Activated T-cell treated with anti-CD3 and anti-CD28 coated beads for 4 hours (primary cell): ENCODE measurements around the gene ITSN2.
A peak's percentile ranks its signal among the peaks of the same experiment; 100 is the strongest.
"Not testable (repeated sequence)": the region's sequence is repeated elsewhere in the genome, so short reads cannot be mapped to it uniquely, and the experiment has no call there.

Source experiments
- DNase-seq: peaks from one replicate; pipeline ENCODE4 v3.0.0-alpha.2; 2020

The ITSN2 gene

DNA sequence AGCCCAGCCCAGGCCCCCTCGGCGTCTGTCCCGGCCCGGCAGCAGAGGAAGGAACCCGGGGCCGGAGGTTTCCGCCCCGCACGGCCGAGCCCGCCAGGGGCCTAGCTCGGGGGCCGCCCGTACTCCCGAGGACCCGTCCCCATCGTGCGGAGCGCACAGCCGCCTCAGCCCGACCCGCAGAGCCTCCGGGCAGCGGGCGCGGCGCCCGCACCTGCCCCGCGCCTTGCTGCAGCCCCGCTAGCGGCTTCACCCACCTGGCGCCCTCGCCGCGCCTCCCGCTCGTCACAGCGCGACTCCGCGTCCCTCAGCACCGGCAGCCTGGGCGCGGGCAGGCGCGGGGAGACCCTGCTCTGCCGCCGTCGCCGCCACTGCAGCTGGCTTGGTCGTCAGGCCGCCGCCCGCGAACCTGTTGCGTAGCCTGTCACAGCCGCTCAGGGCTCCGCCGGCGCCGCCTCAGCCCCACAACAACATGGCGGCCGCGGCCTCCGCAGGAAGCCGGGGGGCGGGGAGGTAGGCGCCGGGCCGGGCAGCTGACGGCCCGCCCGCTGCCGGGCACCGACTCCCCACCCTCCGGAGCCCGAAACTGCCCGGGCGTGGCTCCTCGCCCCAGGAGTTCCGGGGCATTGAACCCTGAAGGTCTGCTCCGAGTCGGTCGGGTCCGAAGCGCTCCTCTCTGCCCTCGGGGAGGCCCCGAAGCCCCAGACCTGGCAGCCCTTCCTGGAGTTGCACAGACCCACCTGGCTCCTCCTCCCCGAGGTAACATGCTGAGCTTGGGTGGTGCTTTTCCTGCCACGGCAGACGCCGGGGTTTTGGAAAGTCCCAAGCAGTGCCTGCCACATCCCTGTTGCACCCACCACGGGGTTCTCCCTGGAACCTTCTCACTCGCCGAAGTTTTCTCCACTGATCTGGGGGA lies at the start of gene ITSN2:
Gene ITSN2, minus strand, starts transcription at position 487 of the 913 bp plus-strand sequence. CDS start 32,454 bp downstream, outside the sequence.
- peak; percentile 67 for DNase-seq

DNA sequence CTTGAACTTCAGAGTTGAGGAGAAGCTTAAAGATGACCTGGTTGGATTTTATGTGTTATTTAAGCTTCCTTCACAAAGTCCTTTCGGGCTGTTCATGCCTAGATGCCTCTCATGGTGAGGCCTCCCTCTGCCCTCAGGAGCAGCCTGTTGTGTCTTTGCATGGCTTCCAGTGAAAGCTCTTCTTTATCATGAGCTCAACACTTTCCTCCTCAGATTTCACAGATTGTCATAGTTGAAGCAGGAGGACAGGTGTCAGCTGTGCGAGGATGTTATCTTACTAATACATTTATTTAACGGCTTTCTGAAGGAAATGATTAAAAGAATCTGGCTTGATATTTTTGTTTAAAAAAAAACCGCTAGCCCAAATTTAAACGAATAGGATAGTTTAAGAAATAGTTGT lies 48.8 kb upstream of the ITSN2 start:
- no peak for DNase-seq

DNA sequence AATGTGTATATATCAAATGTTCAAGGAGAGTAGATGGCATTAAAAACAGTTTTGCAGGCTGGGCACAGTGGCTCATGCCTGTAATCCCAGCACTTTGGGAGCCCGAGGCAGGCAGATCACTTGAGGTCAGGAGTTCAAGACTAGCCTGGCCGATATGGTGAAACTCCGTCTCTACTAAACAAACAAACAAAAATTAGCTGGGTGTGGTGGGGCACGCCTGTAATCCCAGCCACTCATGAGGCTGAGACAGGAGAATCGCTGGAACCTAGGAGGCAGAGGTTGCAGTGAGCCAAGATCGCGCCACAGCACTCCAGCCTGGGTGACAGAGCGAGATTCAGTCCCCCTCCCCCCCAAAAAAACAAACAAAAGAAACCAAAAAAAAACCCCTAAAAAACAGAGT lies 48.4 kb upstream of the ITSN2 start:
- DNase-seq, result not testable (repeated sequence)

DNA sequence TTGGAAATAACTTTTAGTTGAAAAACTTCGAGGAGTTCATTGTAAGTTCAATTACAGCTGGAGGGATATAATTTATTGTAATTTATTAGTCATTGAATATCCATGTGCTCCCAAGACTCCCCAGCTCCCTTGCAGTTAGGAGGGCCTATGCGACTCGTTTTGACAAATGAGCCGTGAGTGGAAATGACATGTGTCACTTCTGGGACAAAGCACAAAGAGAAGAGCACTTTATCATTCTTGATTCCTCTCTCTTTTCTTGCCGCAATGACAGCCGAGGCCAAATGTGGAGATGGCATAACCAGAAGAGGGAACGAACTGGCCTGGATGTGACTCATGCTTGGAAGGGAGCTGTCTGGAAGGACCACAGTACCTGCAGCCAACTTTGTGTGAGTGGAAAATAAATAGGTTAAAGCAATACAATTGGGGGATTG lies 44.2 kb upstream of the ITSN2 start:
- no peak for DNase-seq

DNA sequence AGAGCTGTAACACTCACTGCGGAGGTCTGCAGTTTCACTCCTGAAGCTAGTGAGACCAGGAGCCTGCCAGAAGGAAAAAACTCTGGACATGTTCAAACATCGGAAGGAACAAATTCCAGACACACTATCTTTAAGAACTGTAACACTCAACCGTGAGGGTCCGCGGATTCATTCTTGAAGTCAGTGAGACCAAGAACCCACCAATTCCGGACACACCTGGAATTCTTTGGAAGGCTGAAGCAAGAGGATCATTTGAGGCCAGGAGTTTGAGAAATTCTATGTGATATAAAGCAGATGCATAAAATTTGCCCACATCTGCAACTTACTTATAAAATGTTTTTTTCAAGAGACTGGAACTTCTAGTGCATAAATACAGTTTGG lies 43.5 kb upstream of the ITSN2 start:
- DNase-seq, result no peak

DNA sequence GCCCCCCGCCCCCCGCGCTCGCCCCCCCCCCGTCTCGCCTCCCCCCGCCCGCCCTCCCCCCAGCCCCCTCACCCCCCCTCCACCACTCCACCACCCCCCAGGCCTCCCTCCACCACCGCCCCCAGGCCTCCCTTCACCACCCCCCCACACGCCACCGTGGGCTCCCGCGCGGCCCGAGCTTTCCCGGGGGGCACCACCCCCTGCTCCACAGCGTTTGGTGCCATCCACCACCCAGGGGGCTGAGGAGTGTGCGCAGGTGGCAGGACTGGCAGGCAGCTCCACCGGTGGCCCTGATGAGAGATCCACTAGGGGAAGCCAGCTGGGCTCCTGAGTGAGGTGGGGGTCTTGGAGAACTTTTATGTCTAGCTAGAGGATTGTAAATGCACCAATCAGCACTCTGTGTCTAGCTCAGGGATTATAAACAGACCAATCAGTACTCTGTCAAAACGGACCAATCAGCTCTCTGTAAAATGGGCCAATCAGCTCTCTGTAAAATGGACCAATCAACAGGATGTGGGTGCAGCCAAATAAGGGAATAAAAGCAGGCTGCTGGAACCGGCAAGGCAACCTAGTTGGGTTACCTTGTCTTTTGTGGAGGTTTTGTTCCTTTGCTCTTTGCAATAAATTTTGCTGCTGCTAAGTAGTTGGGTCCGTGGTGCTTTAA lies 43.0 kb upstream of the ITSN2 start:
- no peak for DNase-seq

DNA sequence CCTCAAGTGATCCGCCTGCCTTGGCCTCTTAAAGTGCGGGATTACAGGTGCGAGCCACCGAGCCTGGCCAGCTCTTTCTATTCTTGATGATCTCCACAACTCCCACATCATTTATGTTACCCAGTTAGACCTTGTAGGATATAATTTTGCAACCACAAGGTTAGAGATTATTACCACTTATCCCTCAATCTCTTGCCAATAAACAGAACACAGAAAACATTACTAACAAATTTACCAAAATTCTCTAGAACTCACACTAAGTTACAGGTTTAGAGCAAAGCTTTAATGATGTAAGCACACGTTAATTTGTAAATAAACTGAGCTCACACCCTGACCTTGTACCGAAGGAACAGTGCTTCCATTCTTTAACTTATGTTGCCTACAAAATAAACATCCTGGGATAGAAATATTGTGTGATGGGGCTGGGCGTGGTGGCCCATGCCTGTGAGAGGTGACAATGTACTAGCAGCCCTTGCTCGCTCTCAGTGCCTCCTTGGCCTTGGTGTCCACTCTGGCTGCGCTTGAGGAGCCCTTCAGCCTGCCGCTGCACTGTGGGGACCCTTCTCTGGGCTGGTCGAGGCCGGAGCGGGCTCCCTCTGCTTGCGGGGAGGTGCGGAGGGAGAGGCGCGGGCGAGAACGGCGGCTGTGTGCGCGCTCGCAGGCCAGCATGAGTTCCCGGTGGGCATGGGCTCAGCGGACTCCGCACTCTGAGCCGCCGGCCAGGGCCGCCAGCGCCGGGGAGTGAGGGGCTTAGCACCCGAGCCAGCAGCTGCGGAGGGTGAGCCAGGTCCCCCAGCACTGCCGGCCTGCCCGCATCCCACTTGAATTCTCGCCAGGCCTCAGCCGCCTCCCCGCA lies 42.1 kb upstream of the ITSN2 start:
- no peak for DNase-seq

DNA sequence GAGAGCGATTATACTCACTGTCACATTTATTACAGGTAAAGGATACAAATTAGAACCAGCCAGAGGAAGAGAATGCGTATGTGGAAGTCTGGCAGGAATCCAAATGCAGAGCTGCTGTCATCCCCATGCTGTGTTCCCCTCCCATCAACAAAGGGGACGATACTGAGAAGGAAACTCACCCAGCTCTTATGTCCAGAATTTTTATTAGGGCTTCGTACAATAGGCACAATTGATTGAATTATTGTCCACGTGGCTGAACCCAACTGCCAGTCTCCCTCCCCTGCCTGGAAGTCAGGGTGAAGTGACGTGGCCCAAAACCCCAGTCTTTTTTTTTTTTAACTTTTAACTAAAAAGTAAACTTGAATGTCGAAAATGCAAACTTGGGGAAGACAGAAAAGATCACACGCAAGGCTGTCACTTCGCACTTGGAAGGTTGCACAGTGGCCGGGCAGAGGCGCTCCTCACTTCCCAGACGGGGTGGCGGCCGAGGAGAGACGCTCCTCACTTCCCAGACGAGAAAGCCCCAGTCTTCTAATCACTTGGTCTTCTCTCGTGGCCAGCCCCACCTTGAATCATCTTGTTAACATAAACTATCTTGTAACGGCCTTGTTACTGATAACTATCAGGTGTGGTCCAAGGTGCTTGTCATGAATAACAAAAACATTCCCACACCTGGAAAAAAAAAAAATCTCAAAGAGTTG lies 40.0 kb upstream of the ITSN2 start:
- DNase-seq, result no peak

DNA sequence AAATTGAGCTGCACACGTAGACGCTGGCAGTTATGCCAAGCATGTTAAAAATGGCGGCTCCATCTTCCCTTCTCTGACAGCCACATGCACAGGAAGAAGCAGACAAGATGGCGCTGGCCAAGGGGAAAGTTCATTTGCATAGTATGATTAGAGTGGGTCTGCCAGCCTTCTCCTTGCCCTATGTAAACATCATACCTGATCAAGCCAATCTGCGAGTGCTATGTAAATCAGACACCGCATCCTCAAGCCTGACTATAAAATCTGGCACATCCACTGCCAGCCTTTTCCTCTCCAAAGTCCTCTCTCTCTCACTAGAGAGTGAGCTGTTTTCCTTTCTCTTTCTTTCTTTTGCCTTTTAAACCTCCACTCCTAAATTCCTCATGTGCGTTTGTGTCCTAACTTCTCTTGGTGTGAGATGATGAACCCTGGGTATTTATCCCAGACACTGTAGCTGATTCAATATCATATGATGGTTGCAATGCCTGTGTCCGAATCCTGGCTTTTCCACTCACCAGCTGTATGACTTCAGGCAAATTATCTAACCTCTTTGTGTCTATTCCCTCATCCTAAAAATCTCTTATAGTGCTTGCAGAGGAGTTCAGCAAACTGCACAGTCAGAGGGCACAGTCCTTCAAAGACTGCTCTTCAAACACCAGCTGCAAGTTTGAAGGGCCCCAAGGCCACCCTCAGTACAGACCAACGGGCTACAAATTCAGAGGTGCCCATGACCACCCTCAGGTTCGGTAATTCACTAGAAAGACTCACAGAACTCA lies 39.3 kb upstream of the ITSN2 start:
- DNase-seq, result no peak

DNA sequence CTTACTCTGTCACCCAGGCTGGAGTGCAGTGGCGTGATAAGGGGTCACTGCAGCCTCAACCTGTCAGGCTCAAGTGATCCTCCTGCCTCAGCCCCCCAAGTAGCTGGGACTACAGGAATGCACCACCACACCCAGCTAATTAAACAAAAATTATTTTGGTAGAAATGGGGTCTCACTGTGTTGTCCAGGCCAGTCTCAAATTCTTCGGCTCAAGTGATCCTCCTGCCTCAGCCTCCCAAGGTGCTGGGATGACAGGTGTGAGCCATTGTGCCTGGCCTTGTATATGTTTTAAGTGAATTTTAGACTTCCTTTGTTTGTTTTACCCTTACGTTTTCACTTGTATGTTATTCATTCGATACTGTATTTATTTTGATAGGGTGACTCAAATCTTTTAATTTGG lies 34.7 kb upstream of the ITSN2 start:
- DNase-seq, result no peak

DNA sequence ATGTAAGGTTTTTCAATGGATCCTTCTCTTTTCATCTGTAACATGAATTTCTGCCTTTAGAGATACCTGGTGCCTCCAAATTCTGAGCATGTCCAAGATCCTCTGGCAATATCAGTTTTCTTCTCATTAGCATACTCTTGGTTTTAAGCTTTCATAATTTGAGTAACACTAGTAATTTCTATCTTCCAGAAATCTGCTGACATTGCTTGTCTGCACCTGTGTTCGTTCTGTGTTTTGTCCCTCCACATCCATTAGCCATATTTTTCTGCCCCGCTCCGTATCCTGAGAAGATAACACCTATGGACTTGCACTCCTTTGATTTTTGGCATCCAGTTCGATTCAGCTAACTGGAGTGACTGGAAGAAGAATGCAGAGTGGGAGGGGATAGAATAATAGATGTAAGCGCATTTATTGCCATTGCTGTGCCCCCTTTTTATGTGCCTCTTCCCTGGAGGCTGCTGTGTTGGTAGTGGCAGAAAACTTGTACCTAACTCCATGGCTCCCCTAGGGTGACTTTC lies 32.3 kb upstream of the ITSN2 start:
- DNase-seq, result no peak

DNA sequence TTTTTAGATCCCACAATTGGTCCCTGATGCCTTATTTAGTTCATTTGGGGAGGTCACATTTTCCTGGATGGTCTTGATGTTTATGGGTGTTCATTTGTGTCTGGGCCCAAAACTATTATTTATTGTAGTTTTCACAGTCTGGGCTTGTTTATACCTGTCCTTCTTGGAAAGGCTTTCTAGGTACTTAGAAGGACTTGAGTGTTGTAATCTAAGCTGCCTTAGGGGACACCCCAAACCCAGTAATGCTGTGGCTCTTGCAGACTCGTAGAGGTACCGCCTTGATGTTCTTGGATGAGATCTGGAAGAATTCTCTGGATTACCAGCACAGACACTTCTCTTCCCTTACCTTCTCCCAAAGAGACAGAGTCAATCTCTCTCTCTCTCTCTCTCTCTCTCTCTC lies 25.0 kb upstream of the ITSN2 start:
- DNase-seq, result no peak

DNA sequence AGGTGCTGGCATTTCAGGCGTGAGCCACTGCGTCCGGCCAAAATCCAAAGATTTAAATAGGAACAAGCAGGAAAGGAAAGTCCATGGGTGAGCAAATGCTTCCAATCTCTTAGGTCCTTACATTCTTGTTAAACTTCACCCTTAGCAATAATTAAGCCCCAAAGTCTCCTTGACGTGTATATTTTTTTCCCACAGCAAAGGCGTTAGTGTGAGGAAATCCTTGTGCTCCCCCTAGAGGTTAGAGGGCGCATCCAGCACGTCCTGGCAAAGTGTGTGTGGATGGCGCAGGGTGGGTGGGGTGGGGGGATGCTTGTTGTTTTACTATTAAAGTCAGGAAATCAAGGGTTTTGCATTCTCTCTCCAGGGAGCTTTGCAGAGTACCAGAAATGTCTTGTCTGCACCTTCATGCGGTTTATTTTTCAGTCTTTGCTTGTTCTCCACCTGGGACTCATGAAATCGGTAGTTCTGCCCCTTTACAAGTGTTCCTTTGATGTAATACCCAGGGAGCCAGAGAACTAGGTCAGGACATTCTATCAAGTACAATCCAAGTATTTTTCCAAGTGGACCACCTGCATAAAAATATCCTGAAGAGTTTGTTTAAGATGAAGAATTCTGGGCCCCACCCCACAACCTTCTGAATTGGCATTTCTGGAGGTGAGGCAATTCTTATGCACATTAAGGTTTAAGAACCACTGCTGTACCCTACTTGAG lies 22.2 kb upstream of the ITSN2 start:
- DNase-seq, result peak; percentile 43

DNA sequence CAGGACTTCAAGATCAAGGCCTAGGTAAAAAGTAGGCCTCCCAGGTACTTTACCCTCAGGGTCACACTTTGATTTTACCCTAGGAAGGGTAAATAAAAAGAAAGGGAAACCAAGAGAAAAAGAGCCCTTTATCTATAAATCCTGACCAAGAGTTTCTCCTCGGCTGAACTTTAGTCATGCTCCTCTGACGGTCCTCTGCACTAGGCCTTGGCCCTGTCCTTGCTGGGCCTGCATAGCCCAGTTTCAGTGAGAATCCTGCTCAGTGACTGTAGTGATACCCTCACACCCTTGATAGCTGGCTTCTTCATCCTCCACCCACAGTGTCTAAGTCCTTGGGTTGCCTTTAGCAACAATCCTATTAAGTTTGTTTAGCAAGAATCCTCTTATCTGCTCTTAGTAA lies 20.5 kb upstream of the ITSN2 start:
- no peak for DNase-seq

DNA sequence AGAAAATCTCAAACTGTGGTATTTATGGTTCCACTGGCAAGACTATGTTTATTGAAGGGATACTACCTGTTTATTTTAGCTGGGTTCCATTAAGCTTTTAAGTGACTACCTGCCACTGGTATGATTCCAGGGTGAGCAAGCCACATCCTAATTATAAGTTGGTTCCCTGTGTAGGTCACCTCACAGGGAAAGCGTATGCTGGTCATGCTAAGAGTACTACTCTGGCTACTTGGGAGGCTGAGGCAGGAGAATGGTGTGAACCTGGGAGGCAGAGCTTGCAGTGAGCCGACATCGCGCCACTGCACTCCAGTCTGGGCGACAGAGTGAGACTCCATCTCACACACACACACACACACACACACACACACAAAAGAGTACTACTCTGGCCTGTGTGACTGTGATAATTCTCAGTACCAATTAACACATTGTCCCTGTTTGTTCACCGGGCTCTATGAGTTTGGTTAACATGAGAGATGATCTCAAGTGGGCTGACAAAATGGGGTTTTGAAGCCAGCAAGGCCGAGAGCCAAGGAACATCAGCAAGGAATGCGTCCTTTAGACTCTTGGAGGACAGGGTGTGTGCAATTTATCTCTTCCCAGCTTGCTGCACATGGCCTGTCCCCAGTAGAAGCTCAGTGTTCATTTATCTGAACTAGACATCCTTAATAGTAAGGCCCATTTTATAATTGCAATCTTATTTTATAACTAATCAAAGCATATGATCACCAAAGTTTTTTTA lies 15.2 kb upstream of the ITSN2 start:
- DNase-seq, result no peak

DNA sequence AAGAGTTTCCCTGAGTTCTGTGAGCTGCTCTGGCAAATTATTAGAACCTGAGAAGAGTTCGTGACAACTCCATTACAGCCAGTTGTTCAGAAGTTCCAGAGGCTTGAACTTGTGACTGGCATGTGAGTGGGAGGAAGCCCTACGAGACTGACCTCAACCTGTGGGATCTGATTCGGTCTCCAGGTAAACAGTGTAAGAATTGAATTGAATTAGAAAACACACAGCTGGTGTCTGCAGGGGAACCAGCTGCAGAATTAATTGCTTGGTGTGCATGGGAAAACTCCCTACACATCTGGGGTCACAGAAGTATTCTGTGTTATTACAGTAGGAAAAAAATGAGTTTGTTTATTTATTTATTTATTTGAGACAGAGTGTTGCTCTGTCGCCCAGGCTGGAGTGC lies 14.0 kb upstream of the ITSN2 start:
- DNase-seq, result no peak

DNA sequence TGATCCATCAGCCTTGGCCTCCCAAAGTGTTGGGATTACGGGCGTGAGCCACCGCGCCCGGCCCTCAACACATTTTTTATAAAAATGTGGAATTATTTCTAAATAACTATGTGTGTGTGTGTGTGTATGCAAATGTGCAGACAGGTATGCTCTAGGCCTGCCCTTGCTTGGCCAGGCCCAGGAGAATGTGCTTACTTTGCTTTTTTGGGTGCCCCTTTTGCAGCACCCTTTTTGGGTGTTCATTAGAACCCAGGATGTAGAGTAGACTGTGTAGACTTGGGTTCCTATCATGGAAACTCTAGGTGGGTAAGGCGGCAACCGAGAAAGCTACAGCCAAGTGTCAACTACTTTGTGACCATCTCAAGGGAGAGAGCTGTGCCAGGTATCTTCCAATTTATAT lies 11.7 kb upstream of the ITSN2 start:
- no peak for DNase-seq

DNA sequence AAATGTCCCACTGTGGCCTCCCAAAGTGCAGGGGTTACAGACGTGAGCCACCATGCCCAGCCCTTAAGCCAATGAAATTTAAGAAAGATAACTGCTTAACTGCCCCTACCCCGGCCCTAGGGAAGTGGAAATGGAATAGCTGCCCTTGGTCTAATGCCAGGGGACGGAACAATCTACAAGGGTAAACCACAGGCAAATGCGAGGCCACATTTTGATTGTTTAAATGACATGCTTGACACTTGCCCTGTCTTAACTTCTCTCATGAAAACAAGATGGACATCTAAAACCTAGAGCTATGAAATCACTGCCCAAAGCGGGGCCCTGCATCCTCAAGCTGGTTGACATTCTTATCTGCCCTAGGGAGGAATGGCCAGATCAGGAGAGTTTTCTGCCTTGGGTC lies 5.5 kb upstream of the ITSN2 start:
- DNase-seq, result no peak

DNA sequence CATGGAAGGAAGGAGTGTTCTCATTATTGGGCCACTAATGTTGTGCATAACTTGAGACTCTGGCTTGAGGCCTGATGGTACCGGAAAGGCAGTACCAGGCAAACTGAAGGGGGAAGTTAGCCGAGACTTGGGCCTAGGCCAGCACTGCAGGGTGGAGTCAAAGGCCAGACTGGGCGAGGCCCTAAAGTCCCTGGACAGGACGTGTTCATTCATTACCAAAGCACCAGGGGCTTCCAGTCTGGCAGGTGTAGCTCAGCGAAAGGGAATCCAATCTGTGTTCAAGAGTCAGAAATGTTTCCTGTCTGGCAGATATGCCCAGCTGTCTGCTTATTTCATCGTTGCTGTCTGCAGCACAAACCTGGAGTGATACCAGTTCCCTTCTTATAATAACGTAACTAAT lies 4.7 kb upstream of the ITSN2 start:
- DNase-seq, result no peak

DNA sequence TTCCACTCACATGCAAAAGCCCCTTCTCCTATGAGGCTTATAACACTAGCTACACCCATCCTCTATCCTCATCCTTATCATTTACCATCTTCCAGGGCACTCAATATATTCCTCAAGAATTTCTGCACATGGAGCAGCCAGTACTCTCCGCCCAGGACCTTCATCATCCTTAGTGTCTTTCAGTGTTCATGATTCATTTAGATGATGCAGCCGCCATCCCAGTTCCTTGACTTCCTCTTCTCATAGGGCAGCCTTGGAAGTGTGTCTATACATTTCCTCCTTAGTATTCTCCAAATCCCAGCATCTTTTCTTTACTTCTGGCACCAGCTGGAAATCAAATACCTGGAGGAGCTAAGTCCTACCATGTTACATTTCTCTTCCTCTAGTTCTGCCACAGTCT lies 3.0 kb upstream of the ITSN2 start:
- DNase-seq, result no peak
